Uterus (tissue), 4 donors: ENCODE measurements around the gene ZNF48. TPM values are rescaled to one million over a fixed set of nuclear protein-coding genes. Genes with fewer than 3 reads are reported as not detected.

Experiments used
- DNase-seq, 2 donors: peaks; one replicate each; pipeline ENCODE4 v3.0.0-alpha.2; 2019 to 2020
- H3K27ac ChIP-seq, 2 donors: fragments of 200-600 bp; sonication (generic); 1 replicate in 1 of 2; 2 replicates in 1 of 2; pipeline ENCODE4 v1.5.1; 2016 to 2018
- H3K27me3 ChIP-seq, 2 donors: fragments of 200-600 bp; sonication (generic); one replicate each; pipeline ENCODE4 v1.5.1; 2018 to 2019; ENCODE audit warnings: control low read depth in 1 of 2
- H3K36me3 ChIP-seq, 2 donors: fragments of 200-600 bp; sonication (generic); one replicate each; pipeline ENCODE4 v1.5.1; 2019; ENCODE audit warnings: control low read depth in 1 of 2
- H3K4me1 ChIP-seq, 2 donors: fragments of 200-600 bp; sonication (generic); one replicate each; pipeline ENCODE4 v1.5.1; 2018 to 2019; ENCODE audit warnings: control low read depth in 1 of 2
- H3K4me3 ChIP-seq, 2 donors: fragments of 200-600 bp; sonication (generic); 1 replicate in 1 of 2; 2 replicates in 1 of 2; pipeline ENCODE4 v1.5.1; 2018 to 2019; ENCODE audit warnings: mild to moderate bottlenecking in 1 of 2
- H3K9me3 ChIP-seq, 2 donors: fragments of 200-600 bp; sonication (generic); one replicate each; pipeline ENCODE4 v1.5.1; 2019; ENCODE audit warnings: control low read depth in 1 of 2
- CTCF ChIP-seq, 4 experiments: fragments of 200-600 bp in 2 of 4; fragments of 450-650 bp in 2 of 4; sonication (generic) in 2 of 4; IDR thresholded peaks; one replicate each; pipeline ENCODE4 v1.5.1; 2016 to 2019; ENCODE audit warnings: antibody characterized with exemption in 4 of 4, mild to moderate bottlenecking in 2 of 4, moderate library complexity in 1 of 4
- POLR2A ChIP-seq, 2 donors: fragments of 450-650 bp; IDR thresholded peaks; one replicate each; pipeline ENCODE4 v1.6.1; 2016; ENCODE audit warnings: antibody characterized with exemption in 2 of 2, mild to moderate bottlenecking in 1 of 2, moderate library complexity in 1 of 2
- intact Hi-C: fragments of 100-400 bp; cut with DNase I; formaldehyde crosslinking; loops from one replicate; pipeline ENCODE4 v1.15.1; 2023; ENCODE audit warnings: low total_unique reads
- total RNA-seq, 4 donors: library from RNA; depleted of rRNA in 3 of 4; stranded (reverse); fragments of >200 nt in 3 of 4; gene quantifications; one replicate each; pipeline versions ENCODE4 v1.1.0 to v1.2.4, GENCODE V29; 2014 to 2023
- donor health status: DM: yes; HTN: yes; CAD: no.

Gene ZNF48
- total RNA-seq, 4 donors from 2014 or later: 2.6 to 21.0 (median 12.7) TPM

GRCh38 chr16:30381291-30382041 lies 13.8 kb upstream of the ZNF48 start:
- no peaks in the 10 kb centered on the region for H3K9me3 ChIP-seq

GRCh38 chr16:30382111-30382881 lies 12.9 kb upstream of the ZNF48 start, which contains the start of gene SEPTIN1:
Gene SEPTIN1 (minus strand): TSS chr16:30382561. CDS start chr16:30382542, 19 bp downstream.
- DNase-seq: no peak
- TF ChIP-seq CTCF (IDR thresholded peaks at IDR 0.05) (no peak), POLR2A (IDR thresholded peaks at IDR 0.05) (no peak)
- intact Hi-C loops: no loop called here
- H3K9me3 ChIP-seq: no peaks in the 10 kb centered on the region
- H3K36me3 ChIP-seq: no peaks in the 10 kb centered on the region
- H3K27ac ChIP-seq: peak within 1 kb of the TSS in 1 of 2 donors; percentile 4
- H3K27me3 ChIP-seq: no peaks in the 10 kb centered on the region
- no peaks in the 10 kb centered on the region for H3K4me1 ChIP-seq
- no peak within 1 kb of the TSS for H3K4me3 ChIP-seq

More at GRCh38 chr16:30381291-30382041, 13.8 kb upstream of the ZNF48 start:
- H3K4me1 ChIP-seq: no peaks in the 10 kb centered on the region
- intact Hi-C loops: no loop called here
- no peaks in the 10 kb centered on the region for H3K27me3 ChIP-seq
- no peak overlapping the region for H3K27ac ChIP-seq
- no peak for DNase-seq
- H3K4me3 ChIP-seq: no peak overlapping the region
- TF ChIP-seq POLR2A (IDR thresholded peaks at IDR 0.05) (no peak), CTCF (IDR thresholded peaks at IDR 0.05) (no peak)
- no peaks in the 10 kb centered on the region for H3K36me3 ChIP-seq

- Histone ChIP-seq H3K36me3 (no peaks in the 10 kb centered on the region), H3K9me3 (no peaks in the 10 kb centered on the region), H3K27ac (no peak overlapping the region), H3K27me3 (no peaks in the 10 kb centered on the region), H3K4me3 (no peak overlapping the region), H3K4me1 (no peaks in the 10 kb centered on the region)
- DNase-seq: no peak
- TF ChIP-seq CTCF (IDR thresholded peaks at IDR 0.05): no peak
- TF ChIP-seq POLR2A (IDR thresholded peaks at IDR 0.05): no peak
- intact Hi-C loops: no loop called here
Observed at GRCh38 chr16:30383521-30383920, 11.7 kb upstream of the ZNF48 start.

- Histone ChIP-seq H3K4me1 (peaks cover 0 to 7% of the 10 kb centered on the region in 2 donors), H3K27ac (peak overlapping the region; percentile 61 to 70), H3K4me3 (peak overlapping the region; percentile 60 to 62), H3K36me3 (no peaks in the 10 kb centered on the region), H3K27me3 (no peaks in the 10 kb centered on the region), H3K9me3 (no peaks in the 10 kb centered on the region)
- TF ChIP-seq CTCF (IDR thresholded peaks at IDR 0.05): no peak
- intact Hi-C loops: no loop called here
- DNase-seq: no peak
Observed at GRCh38 chr16:30394592-30395154, 547 bp upstream of the ZNF48 start.
